ENCODE results near the gene DTNBP1. TPM values are rescaled to one million over a fixed set of nuclear protein-coding genes. Genes with fewer than 3 reads are reported as not detected.

The DTNBP1 gene
- total and polyA plus RNA-seq, 2 of the 8 experiments (the other 6 are each of a cell fraction or from before 2014, with no cell fraction given), result 13.5 to 22.1 TPM

- H3K27ac ChIP-seq (ENCODE audit: low read depth, low read length), result no peak overlapping the region
- no peak overlapping the region for H4K5ac ChIP-seq (ENCODE audit: insufficient read length, low read depth, low read length)
- TF ChIP-seq EGR1 (IDR thresholded peaks at IDR 0.05; ENCODE audit: borderline replicate concordance, low read depth, low read length), result no peak
- no peak overlapping the region for H2BK5ac ChIP-seq (ENCODE audit: low read depth, low read length)
- no peaks in the 10 kb centered on the region for H4K20me1 ChIP-seq (replicated peaks in 1 of 2; ENCODE audit: control insufficient read depth in 1 of 2, insufficient read depth in 2 of 2, low read length in 2 of 2)
- H2AFZ ChIP-seq (ENCODE audit: low read length), result no peak overlapping the region
- H3K18ac ChIP-seq (ENCODE audit: extremely low read depth, low read length), result no peak overlapping the region
- no peak overlapping the region for H2BK15ac ChIP-seq (ENCODE audit: low read length)
- POLR2A ChIA-PET (ENCODE audit: partially characterized antibody), result interaction anchor here (0.5 kb wide), 1 partner anchor 622 kb away, joined by 3 read pairs; no protein-coding TSS in a partner anchor
- no peaks in the 10 kb centered on the region for H3K36me3 ChIP-seq (ENCODE audit: control insufficient read depth in 2 of 4, insufficient read depth in 4 of 4, low read length in 3 of 4)
- H3K23ac ChIP-seq (ENCODE audit: insufficient read length), result no peak overlapping the region
- H3K56ac ChIP-seq (replicated peaks; ENCODE audit: insufficient read length, low read depth, low read length), result no peak overlapping the region
- no peaks in the 10 kb centered on the region for H3K79me1 ChIP-seq (ENCODE audit: low read depth, low read length)
- H4K8ac ChIP-seq (ENCODE audit: extremely low read depth, insufficient read depth, low read length), result no peak overlapping the region
- H3K4me2 ChIP-seq (ENCODE audit: insufficient read depth in 1 of 2, low read depth in 2 of 2, low read length in 2 of 2), result no peak overlapping the region
- DNase-seq (ENCODE audit: low read depth in 1 of 2, low spot score in 2 of 2) (no peak), FAIRE-seq (no peak)
- H2BK120ac ChIP-seq (replicated peaks; ENCODE audit: low read depth, low read length), result no peak overlapping the region
- H4K91ac ChIP-seq (replicated peaks; ENCODE audit: insufficient read length, low read length), result no peak overlapping the region
- CTCF ChIA-PET (ENCODE audit: partially characterized antibody), result interaction anchor here (1.2 to 2.1 kb wide), 4 partner anchors 10 to 56 kb away, joined by 3 to 4 read pairs (median 4); no protein-coding TSS in a partner anchor
- no peak overlapping the region for H2AK5ac ChIP-seq (ENCODE audit: low read depth, low read length)
- no peaks in the 10 kb centered on the region for H3K27me3 ChIP-seq (replicated peaks in 1 of 4; ENCODE audit: control insufficient read depth in 3 of 4, extremely low read depth in 1 of 4, insufficient read depth in 3 of 4, low read length in 3 of 4)
- no peak overlapping the region for H2BK20ac ChIP-seq (ENCODE audit: low read length)
- H3K14ac ChIP-seq (ENCODE audit: insufficient read length), result no peak overlapping the region
- no peaks in the 10 kb centered on the region for H3K23me2 ChIP-seq (ENCODE audit: low read depth, low read length)
- no peaks in the 10 kb centered on the region for H3K79me2 ChIP-seq (ENCODE audit: control insufficient read depth in 1 of 2, insufficient read depth in 2 of 2, low read length in 2 of 2)
- no peak overlapping the region for H3K4me3 ChIP-seq (ENCODE audit: extremely low read depth in 1 of 4, insufficient read depth in 2 of 4, low read depth in 3 of 4, low read length in 4 of 4)
- no peak overlapping the region for H3K9ac ChIP-seq (replicated peaks in 1 of 4; ENCODE audit: extremely low read depth in 1 of 4, low read depth in 3 of 4, low read length in 3 of 4)
- H2BK12ac ChIP-seq (ENCODE audit: low read depth, low read length), result no peak overlapping the region
- no peaks in the 10 kb centered on the region for H3K9me3 ChIP-seq (ENCODE audit: insufficient read depth in 2 of 2, low read depth in 1 of 2, low read length in 1 of 2)
- H3K4me1 ChIP-seq (replicated peaks in 1 of 4; ENCODE audit: control insufficient read depth in 3 of 4, insufficient read depth in 4 of 4, low read length in 3 of 4), result peaks cover 0 to 4% (median under 1%) of the 10 kb centered on the region in 4 experiments; a peak in 2 of 7 replicates
- H3K4ac ChIP-seq (replicated peaks; ENCODE audit: insufficient read length, low read depth, low read length), result no peak overlapping the region
Observed at GRCh38 chr6:15586503-15586902, 76.3 kb downstream of the DTNBP1 start.
